Measurements from ENCODE around the gene NSUN7.
A peak's percentile ranks its signal among the peaks of the same experiment; 100 is the strongest.

Gene NSUN7

DNA sequence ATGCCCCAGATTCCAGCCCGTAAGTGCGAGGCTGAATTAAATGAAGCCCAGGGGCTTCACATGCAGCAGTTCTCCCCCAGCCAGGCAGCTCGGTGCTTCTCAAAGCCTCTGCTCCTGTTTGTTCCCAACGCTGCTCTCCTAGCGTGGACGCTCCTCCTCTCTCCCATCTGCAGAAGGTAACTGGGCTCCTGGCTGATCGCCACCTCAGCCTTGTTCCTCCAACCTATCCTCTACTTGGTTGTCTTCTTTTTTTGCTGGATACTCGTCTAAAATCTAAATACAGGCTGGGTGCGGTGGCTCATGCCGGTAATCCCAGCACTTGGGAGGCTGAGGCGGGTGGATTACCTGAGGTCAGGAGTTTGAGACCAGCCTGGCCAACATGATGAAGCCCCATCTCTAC lies 70.3 kb downstream of the NSUN7 start:
- no peak for DNase-seq (ENCODE audit: low read depth in 2 of 2)

DNA sequence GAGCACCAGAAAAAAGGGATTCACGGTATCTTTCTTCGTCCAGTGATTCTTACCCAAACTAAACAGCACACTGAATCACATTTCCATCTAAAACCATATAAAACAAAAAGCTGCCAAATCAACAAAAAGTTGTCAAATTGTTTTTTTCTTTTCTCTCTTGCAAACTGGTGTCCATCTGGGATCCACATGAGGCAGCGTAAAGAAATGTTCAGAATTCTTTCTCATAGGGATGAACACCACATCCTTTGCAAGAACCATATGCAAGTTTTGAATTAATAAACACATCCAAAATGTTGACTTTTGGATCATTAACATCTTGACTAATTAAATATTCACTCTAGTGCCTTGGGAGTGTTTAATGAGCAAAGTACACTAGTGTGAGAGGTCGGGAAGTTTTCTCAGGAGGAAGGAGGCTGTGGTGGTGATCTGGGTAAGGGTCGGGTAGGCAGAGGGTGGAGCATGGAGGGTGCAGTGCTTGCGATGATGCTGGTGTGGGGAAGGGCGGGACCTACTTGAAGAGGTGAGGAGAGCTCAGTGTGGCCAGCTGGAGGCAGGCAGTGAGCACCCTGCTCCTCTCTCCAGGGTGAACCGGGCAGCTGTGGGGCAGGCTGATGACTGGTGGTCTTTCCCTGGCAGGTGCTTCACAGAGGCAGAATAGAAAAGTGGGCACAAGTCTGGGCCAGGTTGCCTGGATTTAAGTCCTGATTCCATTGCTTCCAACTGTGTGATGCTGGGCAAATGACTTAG lies 72.8 kb downstream of the NSUN7 start:
- no peak for DNase-seq (ENCODE audit: low read depth in 2 of 2)

DNA sequence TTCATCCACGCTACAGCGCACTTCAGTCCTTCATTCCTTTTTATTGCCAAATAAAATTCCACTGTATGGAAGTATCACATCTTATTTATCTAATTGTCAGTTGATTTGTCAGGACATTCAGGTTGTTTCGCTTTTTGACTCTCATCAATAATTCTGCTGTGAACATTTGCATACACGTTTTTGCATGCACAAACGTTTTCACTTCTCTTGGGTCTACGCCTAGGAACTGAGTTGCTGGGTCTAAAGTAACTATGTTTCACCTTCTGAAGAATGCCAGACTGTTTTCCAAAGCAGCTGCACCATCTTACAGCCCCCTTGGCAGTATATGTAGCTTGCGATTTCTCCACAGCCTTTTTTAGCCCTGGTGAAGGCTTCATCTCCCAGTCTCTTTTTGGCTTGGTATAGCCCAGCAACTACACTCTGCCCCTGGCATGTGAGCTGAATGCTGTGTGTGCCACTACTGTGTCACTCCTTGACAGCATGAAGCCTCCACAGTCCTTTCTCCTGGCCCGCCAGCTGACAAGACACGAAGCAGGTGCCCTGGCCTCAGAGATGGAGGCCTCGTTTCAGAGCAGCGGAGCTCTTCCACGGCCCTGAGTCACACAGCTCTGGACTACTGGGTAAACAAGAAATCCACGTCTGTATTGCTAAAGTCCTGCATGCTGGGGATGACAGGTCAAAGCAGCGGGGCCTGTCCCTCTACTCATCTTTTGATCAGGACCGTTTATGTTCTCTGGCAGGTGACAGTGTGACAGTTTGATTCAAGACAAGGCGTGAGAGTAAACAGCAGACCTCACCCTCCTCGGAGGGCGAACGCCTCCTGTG lies 75.5 kb downstream of the NSUN7 start:
- no peak for DNase-seq (ENCODE audit: low read depth in 2 of 2)

DNA sequence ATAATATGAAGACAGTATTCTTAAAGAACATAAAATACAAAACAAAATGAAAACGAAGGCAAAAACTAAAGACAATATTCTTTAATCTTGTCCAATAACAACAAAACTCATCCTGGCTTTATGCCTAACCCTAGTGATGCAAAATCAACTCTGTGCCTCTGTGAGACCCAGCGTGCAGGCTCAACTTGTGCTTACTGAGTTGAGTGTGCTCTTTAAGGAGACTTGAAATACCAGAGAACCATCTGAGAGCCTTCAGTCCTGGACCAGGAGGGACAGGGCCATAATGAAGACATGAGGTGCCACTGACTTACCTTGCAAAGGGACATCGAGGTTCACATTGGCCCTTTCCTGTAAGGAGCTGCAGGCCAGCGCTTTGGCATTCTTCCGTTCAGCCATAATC lies 77.1 kb downstream of the NSUN7 start:
- no peak for DNase-seq (ENCODE audit: low read depth in 2 of 2)

DNA sequence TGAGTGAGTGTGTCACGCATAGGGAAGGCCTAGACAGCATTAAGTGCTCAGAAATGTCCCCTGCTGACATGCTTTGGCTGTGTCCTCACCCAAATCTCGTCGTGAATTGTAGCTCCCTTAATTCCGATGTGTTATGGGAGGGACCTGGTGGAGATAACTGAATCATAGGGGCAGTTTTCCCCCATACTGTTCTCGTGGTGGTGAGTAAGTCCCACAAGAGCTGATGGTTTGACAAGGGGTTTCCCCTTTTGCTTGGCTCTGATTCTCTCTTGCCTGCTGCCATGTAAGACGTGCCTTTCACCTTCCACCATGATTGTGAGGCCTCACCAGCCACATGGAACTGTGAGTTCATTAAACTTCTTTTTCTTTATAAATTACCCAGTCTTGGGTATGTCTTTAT lies 78.0 kb downstream of the NSUN7 start:
- no peak for DNase-seq (ENCODE audit: low read depth in 2 of 2)

DNA sequence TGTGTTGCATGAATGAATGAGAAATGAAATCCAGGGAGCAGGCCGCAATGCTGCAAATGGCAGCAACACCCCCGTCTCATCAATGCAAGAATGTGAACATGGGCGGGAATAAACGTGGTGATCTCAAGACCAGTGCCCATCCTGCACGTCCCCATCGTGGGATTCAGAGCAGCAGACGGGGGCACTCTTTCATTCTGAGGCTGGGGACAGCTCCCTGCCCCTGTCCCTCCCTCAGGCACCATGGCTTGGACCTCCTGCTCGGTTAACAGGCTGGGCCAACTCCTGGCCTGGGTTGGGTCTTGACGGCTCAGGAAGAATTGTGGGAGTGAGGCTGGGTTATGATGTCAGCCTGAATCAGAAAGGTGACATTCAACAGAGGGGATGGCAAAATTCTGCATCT lies 78.9 kb downstream of the NSUN7 start:
- DNase-seq (ENCODE audit: low read depth in 2 of 2) = no peak

DNA sequence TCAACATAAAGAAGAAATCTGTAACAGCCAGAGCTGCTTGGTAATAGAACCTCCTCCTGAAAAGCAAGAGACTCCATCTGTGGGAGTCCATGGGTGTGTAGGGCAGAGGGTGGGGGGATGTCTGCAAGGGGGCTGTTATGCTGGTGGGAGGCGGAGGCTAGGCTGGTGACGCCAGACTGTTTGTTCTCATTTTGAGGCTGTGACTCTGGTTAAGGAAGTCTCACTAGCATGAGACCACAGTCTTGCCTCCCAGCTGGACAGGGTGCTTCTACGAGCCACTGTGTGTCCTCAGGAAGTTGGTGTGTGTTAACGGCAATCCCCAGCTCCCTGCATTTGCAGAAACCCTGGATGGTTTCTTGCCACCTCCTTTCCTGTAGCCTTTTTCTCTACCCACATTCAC lies 79.8 kb downstream of the NSUN7 start:
- no peak for DNase-seq (ENCODE audit: low read depth in 2 of 2)

DNA sequence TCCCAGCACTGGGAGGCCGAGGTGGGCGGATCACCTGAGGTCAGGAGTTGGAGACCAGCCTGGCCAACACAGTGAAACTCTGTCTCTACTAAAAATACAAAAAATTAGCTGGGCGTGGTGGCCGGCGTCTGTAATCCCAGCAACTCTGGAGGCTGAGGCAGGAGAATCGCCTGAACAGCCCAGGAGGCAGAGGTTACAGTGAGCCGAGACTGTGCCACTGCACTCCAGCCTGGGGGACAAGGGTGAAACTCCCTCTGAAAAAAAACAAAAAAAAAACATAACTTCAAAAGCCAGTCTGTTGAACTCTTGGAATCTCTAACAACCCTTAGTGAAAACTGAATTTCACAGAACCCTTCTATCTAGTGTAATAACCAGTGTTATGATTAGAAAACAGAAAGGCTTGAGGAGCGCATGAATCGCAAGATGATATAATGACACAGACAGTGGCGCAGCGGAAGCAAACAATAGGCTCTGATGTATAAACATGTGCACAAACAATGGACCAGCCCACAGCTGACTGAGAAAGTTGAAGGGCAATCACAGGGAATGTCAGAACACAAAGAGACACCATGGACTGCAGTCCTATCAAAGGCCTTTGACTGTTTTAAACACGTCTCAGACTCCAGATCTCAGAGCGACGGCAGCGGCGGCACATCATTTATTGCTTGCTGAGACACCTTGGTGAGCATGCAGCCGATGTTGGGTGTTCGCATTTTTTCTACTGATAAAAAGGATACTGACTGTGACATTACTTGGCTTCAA lies 81.6 kb downstream of the NSUN7 start:
- no peak for DNase-seq (ENCODE audit: low read depth in 2 of 2)

DNA sequence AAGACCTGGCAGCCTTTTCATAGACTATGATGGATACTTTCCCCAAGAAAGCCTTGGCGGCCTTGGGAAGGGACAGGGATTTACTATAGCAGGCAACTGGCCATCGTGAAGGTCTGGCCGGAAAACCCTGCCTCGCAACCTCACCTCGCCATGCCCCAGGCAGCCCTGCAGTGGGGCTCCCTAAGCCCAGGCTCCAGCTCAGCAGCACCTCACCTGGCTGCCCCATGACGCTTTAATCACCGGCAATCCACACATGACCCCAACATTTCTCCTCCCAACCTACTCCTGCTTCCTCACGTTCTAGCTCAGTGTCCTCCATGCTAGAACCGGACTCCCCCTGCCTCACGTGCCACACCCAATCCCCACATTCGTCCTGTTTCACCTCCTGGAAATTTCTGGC lies 82.4 kb downstream of the NSUN7 start:
- no peak for DNase-seq (ENCODE audit: low read depth in 2 of 2)

DNA sequence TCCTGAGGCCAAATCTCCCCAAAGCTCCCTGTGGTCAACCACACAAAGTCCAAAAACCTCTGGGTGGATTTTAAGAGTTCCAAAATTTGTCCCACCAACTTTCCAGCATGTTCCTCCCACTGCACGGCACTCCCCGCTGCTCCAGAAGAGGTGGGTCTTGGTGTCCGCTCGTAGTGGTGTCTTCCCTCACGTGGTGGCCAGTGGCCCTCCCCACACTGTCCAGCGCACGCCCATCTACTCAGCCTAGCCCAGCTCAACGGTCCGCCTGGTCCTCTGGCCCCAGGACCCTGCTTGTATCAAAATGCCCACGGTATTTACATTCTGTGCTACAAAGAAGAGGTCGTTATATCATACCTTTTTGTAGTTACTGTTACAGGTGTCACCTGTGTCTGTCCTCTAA lies 83.5 kb downstream of the NSUN7 start:
- DNase-seq (ENCODE audit: low read depth in 2 of 2) = no peak

DNA sequence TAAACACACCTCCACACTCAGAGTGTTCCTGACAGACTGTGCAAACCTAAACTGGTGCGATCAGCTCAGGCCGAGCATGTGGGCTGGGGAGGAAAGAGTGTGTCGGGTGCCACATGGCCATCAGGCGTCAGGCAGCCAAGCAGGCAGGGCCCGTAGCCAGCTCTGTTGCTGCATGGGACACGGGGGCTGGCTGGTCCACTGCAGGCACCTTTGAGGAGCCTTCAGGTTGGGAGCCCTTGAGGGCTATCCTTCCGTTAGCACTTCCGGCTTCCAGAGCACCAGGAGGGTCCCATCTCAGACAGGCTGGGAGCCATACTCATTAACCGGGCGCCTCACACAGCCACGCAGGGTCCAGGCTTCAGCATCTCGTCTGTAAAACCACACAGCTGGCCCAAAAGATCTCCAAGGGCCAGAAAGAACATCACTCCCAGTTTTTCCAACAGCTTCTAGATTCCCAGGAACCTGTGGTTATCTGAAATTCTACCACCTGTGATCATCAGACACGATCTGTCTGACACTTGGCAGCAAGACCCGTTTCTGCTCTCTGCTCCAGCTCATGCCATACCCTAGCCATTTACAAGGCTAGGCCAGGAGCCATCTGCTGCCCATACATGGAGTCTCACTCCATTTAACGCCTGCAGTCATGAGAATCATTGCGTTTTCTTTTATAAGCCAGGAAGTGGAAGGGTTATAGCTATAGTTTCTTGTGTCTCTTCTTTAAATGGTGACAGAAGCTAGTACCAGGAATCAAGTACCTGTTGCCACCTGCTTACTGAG lies 87.5 kb downstream of the NSUN7 start:
- no peak for DNase-seq (ENCODE audit: low read depth in 2 of 2)

DNA sequence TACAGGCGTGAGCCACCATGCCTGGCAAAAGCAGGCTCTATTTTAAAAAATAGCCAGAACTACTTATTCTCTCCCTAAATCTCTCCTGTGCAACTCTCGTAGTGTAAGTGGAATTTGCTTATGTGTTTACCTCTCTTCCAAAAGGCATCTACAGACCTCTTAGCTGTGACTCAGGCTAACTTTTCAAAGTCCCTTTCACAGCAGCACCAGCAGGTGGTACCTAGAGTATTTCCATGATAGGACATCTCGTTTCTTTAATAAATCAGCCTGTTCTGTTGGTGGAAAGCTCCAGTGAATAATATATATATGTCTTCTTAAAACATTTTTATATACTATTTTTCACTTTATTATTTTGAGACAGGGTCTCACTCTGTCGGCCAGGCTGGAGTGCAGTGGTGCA lies 89.0 kb downstream of the NSUN7 start:
- no peak for DNase-seq (ENCODE audit: low read depth in 2 of 2)

DNA sequence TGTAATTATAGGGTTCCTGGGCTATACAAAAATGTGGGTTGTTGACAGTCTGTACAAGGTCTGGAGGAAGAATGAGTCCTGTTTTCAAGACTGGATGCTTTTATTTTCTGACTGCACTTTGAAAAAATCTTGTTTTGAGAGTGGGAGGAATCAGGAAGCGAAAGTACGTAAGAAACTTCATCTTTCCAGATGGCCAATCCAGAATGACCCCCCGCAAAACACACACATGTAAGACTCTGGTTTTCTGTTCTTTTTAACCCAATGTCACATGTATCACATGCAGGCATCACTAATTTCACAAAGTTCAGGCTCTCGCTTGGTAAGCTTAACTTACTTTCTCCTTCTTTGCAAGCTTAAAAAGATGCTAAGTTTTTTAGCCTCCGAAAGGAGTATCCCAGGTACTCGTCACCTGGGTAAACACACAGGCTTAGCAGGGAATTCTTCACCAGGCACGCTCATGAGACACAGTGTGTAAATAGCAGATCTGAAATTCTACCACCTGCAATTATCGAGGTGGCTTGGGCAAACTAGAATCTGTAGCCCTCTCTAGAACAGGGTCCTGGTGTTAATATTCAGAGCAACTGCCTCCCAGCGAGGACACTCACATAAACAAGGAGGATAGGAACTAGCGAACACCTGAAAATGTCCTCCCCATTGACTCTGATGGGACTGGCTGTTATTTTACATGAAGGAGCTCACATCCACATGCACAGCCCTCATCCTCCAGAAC lies 90.7 kb downstream of the NSUN7 start:
- no peak for DNase-seq (ENCODE audit: low read depth in 2 of 2)

DNA sequence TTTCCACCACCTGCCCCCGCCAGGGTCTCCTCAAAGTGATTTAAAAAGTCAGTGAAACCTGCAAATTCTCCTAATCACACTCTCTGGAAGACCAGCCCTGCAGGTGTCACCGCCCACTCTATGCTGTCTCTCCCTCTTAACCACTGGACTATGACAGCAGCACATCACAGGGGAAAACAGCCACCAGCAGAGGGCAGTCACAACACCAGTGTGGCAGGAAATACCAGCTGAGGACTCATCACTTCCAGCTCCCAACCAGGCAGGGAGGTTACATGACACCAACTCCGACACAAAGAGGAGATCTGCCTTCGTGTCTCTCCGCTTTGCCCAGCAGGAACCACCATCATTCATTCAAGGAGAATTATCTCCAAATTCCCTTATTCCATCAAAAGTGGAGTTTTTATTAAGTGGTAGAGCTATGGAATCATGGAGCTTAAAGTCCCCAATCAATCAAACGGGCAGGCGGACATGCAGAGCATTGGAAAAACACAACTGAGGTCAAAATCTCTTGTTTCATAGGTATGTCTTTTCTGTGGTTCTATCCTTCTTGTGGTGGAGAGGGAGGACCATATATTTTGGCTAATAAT lies 91.3 kb downstream of the NSUN7 start:
- peak; percentile 57 to 62 for DNase-seq (ENCODE audit: low read depth in 2 of 2)

DNA sequence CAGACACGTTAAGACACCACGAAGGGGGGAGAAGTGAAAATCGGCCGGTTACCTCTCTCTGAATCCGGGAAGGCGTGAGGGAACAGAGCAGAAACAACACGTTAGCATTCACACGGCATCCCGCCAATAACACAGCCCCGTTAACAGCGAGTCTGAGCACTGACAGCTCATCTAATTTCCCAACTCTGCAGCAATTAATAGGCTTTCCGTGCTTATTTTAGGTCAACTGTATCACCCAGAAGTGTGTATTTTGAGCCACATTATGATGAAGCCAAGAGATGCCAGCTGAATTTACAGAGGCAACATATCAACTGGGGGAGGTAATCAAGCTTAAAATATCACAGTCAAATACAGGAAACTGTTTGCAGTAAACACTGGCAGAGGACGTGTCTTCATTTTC lies 92.6 kb downstream of the NSUN7 start:
- no peak for DNase-seq (ENCODE audit: low read depth in 2 of 2)

DNA sequence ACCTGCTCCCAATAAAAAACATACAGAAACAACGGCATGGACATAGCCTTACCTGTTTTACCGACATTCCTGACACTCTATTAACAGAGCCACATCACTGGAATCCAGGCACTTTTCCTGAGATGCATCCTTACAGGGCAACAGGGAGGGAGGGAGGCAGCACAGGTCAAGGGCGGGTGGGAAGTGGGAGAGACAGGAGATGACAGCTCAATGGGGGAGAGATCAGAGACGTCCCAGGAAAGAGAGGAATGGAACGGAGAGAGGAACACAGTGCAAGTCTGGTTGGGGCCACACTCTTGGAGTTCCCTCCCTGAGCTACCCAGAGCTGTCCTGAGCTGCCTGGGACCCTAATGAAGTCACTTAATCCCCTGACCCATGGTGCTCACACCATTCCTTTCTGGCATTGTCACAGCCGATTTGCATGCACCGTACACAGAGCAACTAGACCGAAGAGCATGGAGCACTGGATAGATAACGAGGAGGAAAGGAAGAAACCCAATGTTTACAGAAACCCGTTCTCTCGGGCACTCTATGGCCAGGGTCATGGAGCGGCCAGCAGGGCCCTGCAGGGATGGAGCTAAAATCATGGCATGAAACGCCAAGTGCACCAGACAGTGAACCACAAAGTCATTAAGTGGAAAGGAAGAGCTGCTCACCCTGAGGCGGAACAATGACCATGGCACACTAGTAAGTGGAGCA lies 93.1 kb downstream of the NSUN7 start:
- no peak for DNase-seq (ENCODE audit: low read depth in 2 of 2)

DNA sequence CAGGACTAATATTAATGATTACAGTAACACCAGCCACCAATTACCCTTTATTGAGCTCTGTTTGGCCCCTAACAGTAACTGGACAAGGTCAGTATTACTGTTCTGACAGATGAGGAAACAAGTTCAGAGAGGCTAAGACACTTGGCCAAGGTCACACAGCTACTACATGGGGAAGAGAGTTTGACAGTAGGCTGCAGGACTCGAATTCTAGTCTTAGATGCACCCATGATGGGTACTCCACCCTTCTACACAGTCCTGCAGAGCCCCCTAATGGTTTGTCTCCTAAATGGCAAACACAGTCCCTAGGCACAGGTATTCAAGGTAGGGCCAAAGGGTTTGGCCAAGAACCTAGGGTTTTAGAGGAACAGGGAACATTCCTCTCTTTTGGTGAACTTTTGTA lies 93.9 kb downstream of the NSUN7 start:
- no peak for DNase-seq (ENCODE audit: low read depth in 2 of 2)

DNA sequence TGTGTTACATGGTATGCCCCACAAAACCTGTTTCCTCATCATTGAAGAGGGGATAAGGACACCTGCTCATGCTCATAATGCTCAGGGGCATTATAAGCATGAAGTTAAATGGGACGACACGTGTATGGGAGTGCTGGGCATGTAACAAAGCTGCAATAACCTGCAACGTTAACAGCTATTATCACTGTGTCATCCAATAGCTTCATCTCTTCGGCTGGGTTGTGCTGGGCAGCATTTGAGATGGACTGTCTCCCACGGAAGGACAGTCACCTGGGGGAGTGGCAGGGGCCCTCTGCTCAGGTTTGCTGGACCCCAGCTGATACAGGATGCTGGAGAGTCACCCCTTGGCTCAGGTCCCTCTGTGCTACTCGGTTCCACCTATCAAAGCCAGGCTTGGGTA lies 94.5 kb downstream of the NSUN7 start:
- no peak for DNase-seq (ENCODE audit: low read depth in 2 of 2)

DNA sequence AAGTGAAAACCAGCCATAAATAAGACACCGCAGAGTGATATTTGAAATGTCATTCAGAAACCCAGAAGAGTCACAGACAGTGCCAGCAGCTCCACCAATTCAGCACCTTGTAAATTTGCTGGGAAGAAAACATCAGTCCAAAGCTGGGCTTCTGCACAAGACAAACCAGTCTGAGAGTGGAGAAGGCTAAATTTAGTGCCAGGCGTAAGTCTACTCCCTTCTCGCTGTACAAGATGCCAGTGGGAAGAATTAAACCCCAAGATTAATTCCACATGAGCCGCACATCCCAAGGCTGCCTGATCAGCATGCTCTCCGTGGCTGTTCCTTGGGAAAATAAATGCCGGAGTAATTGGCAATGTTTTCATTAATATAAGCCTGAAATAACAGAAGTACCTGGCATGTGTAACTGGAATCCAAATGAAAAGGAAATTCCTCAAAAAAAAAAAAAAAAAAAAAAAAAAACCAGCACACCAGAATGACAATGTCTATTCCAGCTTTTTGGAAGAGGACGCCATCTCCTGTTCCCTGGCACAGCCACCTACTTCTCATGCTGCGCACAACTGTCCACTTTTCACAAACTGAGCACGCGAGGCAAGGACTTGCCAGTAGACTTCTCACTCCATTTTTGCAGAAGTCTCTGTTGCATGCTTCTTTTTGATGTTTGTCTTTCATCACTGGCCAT lies 95.5 kb downstream of the NSUN7 start:
- peak in 1 of 2 experiments; percentile 20 for DNase-seq (ENCODE audit: low read depth in 2 of 2)

DNA sequence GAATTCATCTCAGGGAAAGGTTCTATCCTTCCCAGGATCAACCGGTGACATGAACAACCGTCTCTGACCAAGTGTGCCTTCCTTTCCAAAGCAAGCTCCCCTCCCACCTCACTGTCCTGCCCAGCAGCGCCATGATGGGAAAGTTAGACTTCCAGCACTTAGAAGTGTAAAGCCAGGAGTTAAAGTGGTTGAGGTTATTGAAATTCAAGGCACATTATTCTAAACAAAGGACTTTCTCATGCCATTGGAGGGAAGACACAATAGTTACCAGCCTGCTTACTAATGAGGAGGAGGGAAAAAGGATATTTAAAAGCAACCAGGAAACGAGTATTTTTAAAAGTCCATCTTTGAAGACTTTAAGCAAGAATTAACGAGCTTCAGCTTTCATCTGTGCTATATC lies 96.8 kb downstream of the NSUN7 start:
- DNase-seq (ENCODE audit: low read depth in 2 of 2) = no peak

Data from fibroblast of skin of left quadriceps (primary cell).